ENCODE measurements around the gene CEND1.

CEND1 gene

DNA sequence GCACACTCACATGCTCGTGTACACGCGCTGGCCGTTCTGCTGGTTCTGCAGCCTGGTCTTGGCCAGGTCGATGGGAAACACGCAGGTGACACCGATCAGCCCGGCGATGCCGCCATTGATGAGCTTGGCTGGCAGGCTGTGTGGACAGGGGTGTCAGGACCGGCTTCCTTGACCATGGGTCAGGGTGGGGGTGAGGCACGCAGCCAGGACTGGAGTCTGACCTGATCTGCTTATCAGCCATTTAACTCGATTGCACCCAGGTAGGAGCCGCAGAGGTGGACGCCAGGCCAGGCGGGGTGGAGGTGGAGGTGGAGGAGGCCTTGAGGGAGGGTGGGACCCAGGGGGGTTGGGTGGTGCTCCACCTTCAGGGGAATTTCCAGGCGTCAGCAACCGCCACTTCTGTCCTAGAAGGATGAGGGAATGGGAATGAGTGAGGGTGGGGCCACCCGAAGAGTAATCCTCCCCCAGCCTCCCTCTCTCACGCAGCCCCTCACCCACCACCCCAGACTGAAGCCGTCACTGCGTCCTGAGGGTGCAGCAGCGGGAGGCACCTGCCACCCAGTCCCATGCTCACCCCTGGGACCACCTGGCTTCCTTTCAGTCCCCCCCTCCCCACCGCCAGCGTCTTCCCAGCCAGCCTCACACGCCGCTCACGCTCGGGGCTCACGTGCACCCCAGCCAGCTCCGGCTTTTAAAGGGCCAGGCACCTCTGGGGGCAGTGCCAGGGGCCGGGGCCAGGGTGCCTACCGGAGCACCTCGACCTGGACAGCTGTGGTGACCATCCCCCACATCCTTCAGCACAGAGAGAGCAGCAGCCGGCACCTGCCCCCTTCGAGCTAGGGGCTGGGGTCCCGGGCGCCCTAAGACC, 5.1 kb upstream of the CEND1 start:
- DNase-seq: peak; percentile 51

DNA sequence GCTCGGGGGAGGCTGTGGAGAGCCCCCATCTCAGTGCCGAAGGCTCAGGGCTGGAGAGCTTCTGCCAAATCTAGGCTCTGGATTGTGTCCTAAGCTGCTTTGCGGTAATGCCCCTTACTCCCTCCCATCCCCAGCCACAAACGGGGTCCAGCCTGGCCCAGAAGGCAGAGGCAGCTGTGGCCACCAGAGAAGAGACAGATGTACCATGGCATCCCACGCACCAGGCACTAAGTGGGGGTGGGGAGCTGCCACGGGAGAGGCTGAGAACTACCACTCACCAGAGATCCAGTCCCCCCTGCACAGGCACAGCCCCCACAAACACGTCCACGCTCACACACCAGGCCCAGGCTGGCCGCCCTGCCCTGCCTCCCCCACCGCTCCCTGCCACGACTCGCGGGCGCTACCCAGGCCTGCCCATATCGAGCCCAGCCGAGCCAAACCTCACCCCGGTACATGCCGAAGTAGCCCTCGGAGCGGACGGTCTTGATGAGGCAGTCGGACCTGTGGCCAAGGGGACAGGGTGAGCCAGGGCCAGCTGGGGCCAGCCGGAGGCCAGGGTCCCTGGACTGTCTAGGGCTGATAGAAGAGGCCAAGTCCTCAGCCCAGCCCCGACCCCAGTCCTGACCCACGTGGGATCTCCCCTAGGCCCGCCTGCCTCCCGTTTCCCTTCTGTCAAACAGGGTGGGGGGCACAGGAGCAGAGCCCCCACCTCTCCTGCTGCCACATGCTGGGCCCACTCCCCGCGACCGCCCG, 4.3 kb upstream of the CEND1 start:
- no peak for DNase-seq

DNA sequence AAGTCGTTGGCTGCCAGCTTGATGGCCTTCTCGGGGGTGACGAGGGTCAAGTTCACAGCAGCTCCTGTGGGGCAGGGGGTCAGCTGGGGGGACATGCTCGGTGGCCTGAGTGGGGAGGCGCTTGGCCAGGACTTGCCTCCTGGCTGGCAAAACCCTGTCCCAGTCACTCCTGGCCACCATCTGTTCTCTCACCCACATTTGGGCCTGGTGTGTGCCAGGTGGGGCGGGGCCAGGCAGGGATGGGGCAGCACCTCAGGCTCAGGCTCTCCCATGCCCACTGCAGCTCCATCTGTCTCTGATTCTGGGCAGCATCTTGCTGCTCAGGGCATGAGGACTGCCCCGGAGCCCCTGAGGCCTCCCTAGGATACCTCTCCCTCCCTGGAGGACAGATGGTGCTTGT, 3.7 kb upstream of the CEND1 start:
- DNase-seq: no peak

- no peak for DNase-seq
Measured at GRCh38 chr11:792873-793272, 3.0 kb upstream of the CEND1 start.

DNA sequence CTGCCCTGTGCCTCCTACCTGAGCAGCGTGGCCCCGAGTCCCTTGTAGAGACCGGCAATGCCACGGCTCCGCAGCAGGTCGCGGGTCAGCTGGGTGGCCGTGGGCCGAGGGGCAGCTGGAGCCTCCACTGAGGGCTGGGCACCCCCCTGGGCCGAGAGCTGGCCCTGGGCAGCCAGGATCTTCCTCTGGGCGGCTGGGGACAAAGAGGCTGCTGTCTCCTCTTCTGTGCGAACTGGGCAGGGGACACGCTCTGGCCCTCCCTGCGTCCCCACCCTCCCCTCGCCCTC, 2.6 kb upstream of the CEND1 start:
- no peak for DNase-seq

DNA sequence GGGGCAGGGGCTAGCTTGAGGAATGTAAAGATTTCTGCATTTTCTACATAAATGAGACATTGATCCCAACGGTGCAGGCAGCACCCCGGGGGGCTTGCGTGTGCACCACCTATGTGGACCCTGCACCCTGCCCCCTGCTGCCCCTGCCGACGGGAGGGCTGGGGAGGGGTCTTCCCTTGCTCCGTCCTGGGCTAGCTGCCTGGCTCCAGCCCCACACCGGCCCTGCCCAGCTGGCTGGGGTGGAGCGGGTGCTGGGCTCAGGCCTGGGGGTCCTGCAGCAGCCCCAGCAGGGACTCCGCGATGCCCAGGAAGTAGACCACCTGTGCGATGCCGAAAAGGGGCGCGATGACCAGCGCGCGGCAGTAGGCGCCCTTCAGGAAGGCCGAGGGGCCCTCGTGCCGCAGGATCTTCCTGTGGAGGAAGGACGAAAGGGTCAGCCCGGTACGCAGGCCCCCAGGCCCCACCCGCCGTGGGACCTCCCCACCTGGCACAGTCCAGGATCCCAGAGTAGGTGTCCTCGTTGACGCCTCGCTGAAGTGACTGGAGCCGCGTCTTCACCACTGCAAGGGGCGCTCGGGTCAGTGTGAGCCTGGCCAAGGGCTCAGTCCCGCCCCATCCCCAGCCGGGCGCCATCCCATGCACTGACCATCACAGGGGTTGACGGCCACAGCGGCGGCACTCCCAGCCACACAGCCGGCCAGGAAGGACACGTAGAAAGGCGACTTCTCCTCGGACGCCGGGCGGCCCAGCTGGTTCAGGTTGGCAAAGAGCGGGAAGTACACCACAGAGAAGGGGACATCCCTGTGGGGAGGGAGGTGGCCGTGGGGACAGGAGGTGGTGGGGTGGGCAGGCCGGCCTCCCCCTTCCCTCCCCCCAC, 2.0 kb upstream of the CEND1 start:
- DNase-seq: no peak

DNA sequence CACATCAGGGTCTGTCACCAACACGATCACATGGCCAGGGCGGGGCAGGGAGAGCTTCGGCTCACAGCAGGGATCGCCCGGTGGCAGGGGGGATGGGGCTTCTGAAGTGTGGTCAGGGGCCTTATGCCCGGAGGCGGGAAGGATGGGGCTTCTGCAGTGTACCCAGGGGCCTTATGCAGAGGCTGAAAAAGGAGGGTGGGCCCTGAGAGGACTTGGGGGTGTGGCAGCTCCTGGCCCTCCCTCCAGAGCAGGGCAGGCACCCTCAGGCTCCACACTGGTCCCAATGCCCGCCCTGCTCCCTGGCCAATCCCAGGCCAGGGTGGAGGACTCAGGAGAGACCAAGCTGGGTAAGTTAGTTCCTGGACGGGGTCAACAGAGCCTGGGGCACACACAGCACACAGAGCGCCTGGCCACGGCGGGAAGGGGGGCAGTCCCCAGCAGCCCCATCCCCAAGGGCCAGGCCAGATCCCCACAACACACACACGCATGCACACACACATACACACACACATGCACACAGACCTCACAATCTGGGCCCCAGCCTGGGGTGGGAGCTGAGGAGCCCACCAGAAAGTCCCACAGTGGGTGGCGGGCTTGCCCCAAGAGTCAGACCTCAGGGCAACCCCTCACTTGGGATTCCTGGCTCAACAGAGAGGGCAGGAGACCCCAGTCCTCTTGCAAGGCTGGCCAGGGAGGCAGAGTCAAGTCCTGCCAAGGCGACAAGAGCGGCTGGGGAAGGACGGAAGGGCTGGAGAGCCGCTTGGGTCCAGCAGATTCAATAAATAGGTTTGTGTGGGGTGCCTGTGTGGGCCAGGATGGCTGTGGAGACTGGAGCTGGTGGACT, 1.1 kb upstream of the CEND1 start:
- peak; percentile 55 for DNase-seq

DNA sequence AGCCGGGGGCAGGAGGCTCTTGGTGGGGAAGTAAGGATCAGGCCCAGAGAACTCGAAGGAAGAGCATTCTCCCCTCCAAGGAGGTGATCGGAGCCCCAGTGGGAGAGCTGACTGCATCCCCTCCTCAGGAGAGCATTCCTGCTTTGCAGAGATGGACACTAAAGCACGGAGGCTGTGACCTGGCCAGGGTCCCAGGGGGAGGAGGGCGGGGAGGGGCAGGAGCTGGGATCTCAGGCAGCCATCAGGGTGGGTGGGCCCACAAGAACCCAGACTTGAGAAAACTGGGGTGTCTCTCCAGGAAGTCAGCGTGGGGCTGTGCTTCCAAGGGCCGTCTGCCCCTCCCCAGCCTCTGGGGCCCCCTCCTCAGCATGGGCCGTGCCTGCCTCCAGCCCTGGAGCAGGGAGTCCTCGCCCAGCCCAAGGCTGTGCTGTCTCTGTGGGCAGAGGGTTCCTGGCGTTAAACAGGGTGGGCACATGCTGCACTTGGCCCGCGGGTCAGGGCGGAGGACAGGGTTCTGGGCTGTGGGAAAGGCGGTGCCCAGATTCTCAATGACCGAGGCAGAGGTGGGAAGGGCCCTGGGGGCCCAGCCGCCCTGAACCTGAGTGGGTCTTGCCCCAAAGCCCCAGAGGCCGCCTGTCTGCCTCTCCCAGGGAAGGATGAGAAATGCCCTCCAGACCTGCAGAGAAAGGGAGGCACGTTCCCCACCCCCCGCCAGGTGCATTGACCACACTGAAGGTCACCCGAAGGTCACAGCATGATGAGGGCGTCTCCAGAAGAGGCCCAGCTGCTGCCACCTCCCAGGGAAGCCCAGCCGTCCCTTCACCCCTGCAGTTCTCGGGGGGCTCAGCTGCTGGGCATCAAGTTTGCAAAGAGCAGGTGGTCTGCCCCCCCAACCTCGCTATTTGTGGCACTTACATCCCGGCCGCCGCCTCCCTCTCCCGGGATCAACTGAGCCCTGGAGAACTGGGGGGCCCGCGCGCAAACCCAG, 643 bp downstream of the CEND1 start:
- DNase-seq: no peak

GRCh38 chr11:788009-788640, 1.8 kb downstream of the CEND1 start:
- no peak for DNase-seq

- no peak for DNase-seq
Measured at GRCh38 chr11:787084-787675, 2.7 kb downstream of the CEND1 start.

GRCh38 chr11:786235-787083, 3.4 kb downstream of the CEND1 start:
- no peak for DNase-seq

GRCh38 chr11:783581-784015, 6.3 kb downstream of the CEND1 start:
- peak; percentile 40 for DNase-seq

GRCh38 chr11:782264-783174, 7.4 kb downstream of the CEND1 start:
- no peak for DNase-seq

- no peak for DNase-seq
Measured at GRCh38 chr11:779955-780532, 9.8 kb downstream of the CEND1 start.

DNA sequence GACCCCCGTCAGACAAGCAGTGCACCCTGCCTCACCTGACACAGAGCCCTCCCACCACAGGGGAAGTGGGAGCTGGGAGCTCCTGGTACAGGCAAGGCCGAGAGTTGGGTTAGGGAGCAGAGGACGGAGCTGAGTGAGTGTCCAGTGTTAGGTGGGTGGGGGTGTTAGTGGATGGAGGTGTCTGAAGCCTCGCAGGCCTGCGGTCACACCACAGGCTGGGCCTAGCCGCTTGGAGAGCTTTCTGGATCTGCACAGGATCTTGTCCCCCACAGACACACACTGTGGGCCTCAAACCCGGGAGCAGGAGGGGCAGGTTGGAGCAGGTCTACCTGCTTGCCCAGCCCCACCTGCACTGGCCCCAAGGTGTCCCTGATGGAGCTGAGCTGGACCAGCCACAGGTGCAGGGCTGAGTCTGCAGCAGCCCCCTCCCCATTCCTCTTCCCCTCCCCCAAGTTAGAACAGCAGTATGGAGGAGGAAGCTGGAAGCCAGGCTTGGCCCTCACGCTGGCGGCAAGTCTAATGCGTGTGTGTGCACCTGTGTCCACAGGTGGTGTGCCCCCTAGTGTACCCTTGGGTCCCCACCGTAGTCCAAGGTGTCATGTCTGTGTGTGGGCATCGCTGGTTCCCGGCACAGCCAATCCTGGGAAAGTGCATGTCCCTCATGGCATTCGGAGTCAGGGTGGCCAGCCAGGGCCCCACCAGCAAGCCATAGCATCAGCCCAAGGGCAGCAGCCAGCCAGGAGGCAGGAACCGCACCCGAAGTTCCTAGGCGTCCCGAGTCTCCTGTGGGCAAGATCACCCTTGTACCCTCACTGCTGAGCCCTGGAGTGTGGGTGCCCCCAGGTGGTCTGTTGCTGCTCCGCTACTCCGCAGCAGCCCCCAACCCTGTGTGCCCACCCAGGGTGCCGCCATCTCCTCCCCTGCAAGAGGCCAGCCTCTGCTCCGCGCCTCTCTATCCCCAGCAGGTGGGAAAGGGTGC, 10.6 kb downstream of the CEND1 start:
- no peak for DNase-seq

Measured in NCI-H226 (cell line).